SK-N-SH (cell line): Measurements from ENCODE around the gene ULBP2. TPM values are rescaled to one million over a fixed set of nuclear protein-coding genes. Genes with fewer than 3 reads are reported as not detected.

Experiments
- CTCF ChIA-PET: fragments of 300-600, 350-600 bp; formaldehyde crosslinking; extraction: SDS; loops from one replicate; lab custom pipeline; 2021; lab: Yijun Ruan, JAX
- POLR2A ChIA-PET: fragments of 350-600 bp; sonication (Branson Sonifier 250); formaldehyde crosslinking; extraction: SDS; loops from one replicate; lab custom pipeline; 2020; ENCODE audit warnings: antibody characterized with exemption, inconsistent platforms; lab: Yijun Ruan, JAX
- DNase-seq: peaks from one replicate; pipeline ENCODE4 v3.0.0; 2012
- H2AFZ ChIP-seq: fragments of 200-600 bp; sonication (generic); 2 replicates; pipeline ENCODE4 v1.8.1; 2016; ENCODE audit warnings: antibody characterized with exemption, mild to moderate bottlenecking, low read depth
- H3F3A ChIP-seq: fragments of 200-600 bp; sonication (generic); replicated peaks from 2 replicates; pipeline ENCODE3; 2016; ENCODE audit warnings: antibody characterized with exemption, mild to moderate bottlenecking; ENCODE audit not compliant: insufficient read depth
- H3K27ac ChIP-seq, 2 experiments: fragments of 200-500 bp in 1 of 2; fragments of 200-600 bp in 1 of 2; sonication (Bioruptor generic) in 1 of 2; sonication (generic), shearing (Covaris generic) in 1 of 2; 2 replicates each; pipeline versions ENCODE4 v1.5.1 to v1.6.1; 2014 to 2016; ENCODE audit warnings: low read depth in 2 of 2, inconsistent platforms in 1 of 2, low read length in 1 of 2, mild to moderate bottlenecking in 1 of 2, mixed read lengths in 1 of 2
- H3K27me3 ChIP-seq: fragments of 200-600 bp; sonication (generic), shearing (Covaris generic); 2 replicates; pipeline ENCODE4 v1.6.1; 2016; ENCODE audit warnings: mixed run types; ENCODE audit not compliant: insufficient read depth
- H3K36me3 ChIP-seq, 2 experiments: fragments of 200-500 bp in 1 of 2; fragments of 200-600 bp in 1 of 2; sonication (Bioruptor generic) in 1 of 2; sonication (generic) in 1 of 2; replicated peaks in 1 of 2; 2 replicates each; pipeline versions ENCODE3 to v1.5.1; 2014 to 2016; ENCODE audit warnings: low read length in 1 of 2, mild to moderate bottlenecking in 1 of 2; ENCODE audit not compliant: insufficient read depth in 2 of 2, control insufficient read depth in 1 of 2
- H3K4me1 ChIP-seq, 2 experiments: fragments of 200-500 bp in 1 of 2; fragments of 200-600 bp in 1 of 2; sonication (Bioruptor generic) in 1 of 2; sonication (generic), shearing (Covaris generic) in 1 of 2; 2 replicates each; pipeline versions ENCODE4 v1.5.1 to v1.6.1; 2014 to 2016; ENCODE audit warnings: low read depth in 1 of 2, low read length in 1 of 2, mixed run types in 1 of 2; ENCODE audit not compliant: insufficient read depth in 2 of 2, control insufficient read depth in 1 of 2
- H3K4me2 ChIP-seq: fragments of 200-600 bp; sonication (generic), shearing (Covaris generic); 2 replicates; pipeline ENCODE4 v1.6.1; 2017; ENCODE audit warnings: mixed run types
- H3K4me3 ChIP-seq, 2 experiments: fragments of 200-500 bp in 1 of 2; fragments of 200-600 bp in 1 of 2; sonication (Bioruptor generic) in 1 of 2; sonication (generic), shearing (Covaris generic) in 1 of 2; 2 replicates each; pipeline versions ENCODE4 v1.5.1 to v1.8.1; 2014 to 2016; ENCODE audit warnings: low read depth in 2 of 2, inconsistent platforms in 1 of 2, low read length in 1 of 2, mild to moderate bottlenecking in 1 of 2, mixed read lengths in 1 of 2, moderate library complexity in 1 of 2
- H3K79me2 ChIP-seq: fragments of 200-600 bp; sonication (generic); 2 replicates; pipeline ENCODE4 v1.8.1; 2017; ENCODE audit warnings: mild to moderate bottlenecking; ENCODE audit not compliant: insufficient read depth
- H3K9ac ChIP-seq: fragments of 200-600 bp; sonication (generic); 2 replicates; pipeline ENCODE4 v1.6.1; 2017; ENCODE audit warnings: mixed run types
- H3K9me2 ChIP-seq: fragments of 200-600 bp; sonication (generic); 2 replicates; pipeline ENCODE4 v1.6.1; 2017; ENCODE audit warnings: mixed run types
- H3K9me3 ChIP-seq: fragments of 200-600 bp; sonication (generic); 2 replicates; pipeline ENCODE4 v1.6.1; 2017; ENCODE audit warnings: mixed run types, mild to moderate bottlenecking, moderate library complexity
- H4K20me1 ChIP-seq: fragments of 200-600 bp; sonication (generic); 2 replicates; pipeline ENCODE4 v1.6.1; 2017; ENCODE audit warnings: mild to moderate bottlenecking, mixed run types; ENCODE audit not compliant: insufficient read depth
- EP300 ChIP-seq, 2 experiments: IDR thresholded peaks; 2 replicates each; pipeline versions ENCODE4 v1.4.0 to v1.6.1; 2012; ENCODE audit warnings: borderline replicate concordance in 1 of 2, low read depth in 1 of 2, low read length in 1 of 2
- EZH2phosphoT487 ChIP-seq: fragments of 200-600 bp; sonication (generic); IDR thresholded peaks from 2 replicates; pipeline ENCODE4 v1.6.1; 2017; ENCODE audit warnings: low read depth, mixed run types, mild to moderate bottlenecking, antibody characterized with exemption, moderate library complexity, borderline replicate concordance
- FOSL2 ChIP-seq: IDR thresholded peaks from 2 replicates; pipeline ENCODE4 v1.4.0; 2012; ENCODE audit warnings: low read depth, mild to moderate bottlenecking, moderate library complexity, borderline replicate concordance
- FOXJ3 ChIP-seq: sonication (generic); formaldehyde crosslinking; IDR thresholded peaks from 2 replicates; pipeline ENCODE4 v1.5.1; 2020; ENCODE audit warnings: mild to moderate bottlenecking, missing genetic modification reagents
- IRF3 ChIP-seq: fragments of 150-350 bp; IDR thresholded peaks from 2 replicates; pipeline ENCODE4 v1.6.1; 2016; ENCODE audit warnings: mild to moderate bottlenecking, low read depth, low read length
- JUND ChIP-seq: IDR thresholded peaks from 2 replicates; pipeline ENCODE4 v1.4.0; 2012
- NRF1 ChIP-seq: IDR thresholded peaks from 2 replicates; pipeline ENCODE4 v1.6.1; 2012; ENCODE audit warnings: low read depth, mild to moderate bottlenecking, low read length
- RXRA ChIP-seq: IDR thresholded peaks from 2 replicates; pipeline ENCODE4 v1.4.0; 2012; ENCODE audit warnings: low read depth, mild to moderate bottlenecking, borderline replicate concordance
- SIN3A ChIP-seq: IDR thresholded peaks from 2 replicates; pipeline ENCODE4 v1.6.1; 2012; ENCODE audit warnings: low read depth, mild to moderate bottlenecking, low read length, moderate library complexity, borderline replicate concordance
- USF2 ChIP-seq: fragments of 150-350 bp; IDR thresholded peaks from 2 replicates; pipeline ENCODE4 v1.6.1; 2017; ENCODE audit warnings: antibody characterized with exemption, low read length, low read depth, borderline replicate concordance
- WGBS: methylation state at CpG from one replicate; pipeline ENCODE4 v1.1.6; 2017; ENCODE audit warnings: low lambda C conversion rate; 5-methylcytosine and 5-hydroxymethylcytosine counted together
- polyA plus RNA-seq, 3 experiments: library from polyadenylated mRNA; depleted of rRNA; stranded (reverse); fragments of >200 nt; gene quantifications; 2 replicates each; pipeline ENCODE4 v1.2.3, GENCODE V29; 2012
- TF ChIP-seq, protein P1 (sequence below): fragments of 200-600 bp; sonication (generic); IDR thresholded peaks from 2 replicates; pipeline ENCODE4 v1.6.1; 2017; ENCODE audit warnings: antibody characterized with exemption, mild to moderate bottlenecking, moderate library complexity

The ULBP2 gene
- polyA plus RNA-seq, 1 of the 3 experiments (the other 2 are of a cell fraction): 5.0 TPM

GRCh38 chr6:149985481-149985937, 43.7 kb downstream of the ULBP2 start (continued):
- no peak for TF ChIP-seq IRF3
- TF ChIP-seq, all 33 proteins: peak for 0

DNA sequence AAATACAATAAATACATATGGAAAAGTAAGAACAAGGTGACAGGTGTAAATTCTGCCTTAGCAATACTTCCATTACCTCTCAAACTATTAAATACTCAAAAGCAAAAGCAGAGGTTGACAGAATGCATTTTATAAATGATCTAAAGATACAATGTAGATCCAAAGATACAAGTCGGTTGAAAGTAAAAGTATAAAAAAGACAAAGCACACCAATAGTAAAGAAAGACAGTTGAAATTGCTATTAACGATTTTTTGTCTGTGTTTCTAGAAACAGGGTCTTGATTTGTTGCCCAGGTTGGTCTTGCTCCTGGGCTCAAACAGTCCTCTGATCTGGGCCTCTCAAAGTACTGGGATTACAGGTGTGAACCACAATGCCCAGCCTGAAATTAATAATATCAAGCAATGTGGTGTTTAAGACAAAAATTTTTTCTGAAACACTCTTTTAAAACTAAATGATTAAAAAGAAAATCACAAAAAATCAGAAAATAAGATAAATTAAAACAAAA, 45.8 kb downstream of the ULBP2 start:
- POLR2A ChIA-PET: no interaction called here
- no peak overlapping the region for H3K27ac ChIP-seq
- DNase-seq: no peak
- no peak overlapping the region for H3K4me2 ChIP-seq
- H3K27me3 ChIP-seq: peaks cover 84% of the 10 kb centered on the region
- H3F3A ChIP-seq: no peaks in the 10 kb centered on the region
- H3K9me2 ChIP-seq: no peaks in the 10 kb centered on the region
- no peak overlapping the region for H3K9ac ChIP-seq
- TF ChIP-seq JUND: no peak
- TF ChIP-seq RXRA: no peak
- TF ChIP-seq FOXJ3 (CRISPR knock-in tag): no peak
- no peak for TF ChIP-seq EP300 (IDR thresholded peaks at IDR 0.05; ENCODE audit: borderline replicate concordance in 1 of 2, low read depth in 1 of 2, low read length in 1 of 2)
- TF ChIP-seq NRF1: no peak
- no peak for TF ChIP-seq SIN3A
- no peak for TF ChIP-seq EZH2phosphoT487
- TF ChIP-seq, protein P1, sequence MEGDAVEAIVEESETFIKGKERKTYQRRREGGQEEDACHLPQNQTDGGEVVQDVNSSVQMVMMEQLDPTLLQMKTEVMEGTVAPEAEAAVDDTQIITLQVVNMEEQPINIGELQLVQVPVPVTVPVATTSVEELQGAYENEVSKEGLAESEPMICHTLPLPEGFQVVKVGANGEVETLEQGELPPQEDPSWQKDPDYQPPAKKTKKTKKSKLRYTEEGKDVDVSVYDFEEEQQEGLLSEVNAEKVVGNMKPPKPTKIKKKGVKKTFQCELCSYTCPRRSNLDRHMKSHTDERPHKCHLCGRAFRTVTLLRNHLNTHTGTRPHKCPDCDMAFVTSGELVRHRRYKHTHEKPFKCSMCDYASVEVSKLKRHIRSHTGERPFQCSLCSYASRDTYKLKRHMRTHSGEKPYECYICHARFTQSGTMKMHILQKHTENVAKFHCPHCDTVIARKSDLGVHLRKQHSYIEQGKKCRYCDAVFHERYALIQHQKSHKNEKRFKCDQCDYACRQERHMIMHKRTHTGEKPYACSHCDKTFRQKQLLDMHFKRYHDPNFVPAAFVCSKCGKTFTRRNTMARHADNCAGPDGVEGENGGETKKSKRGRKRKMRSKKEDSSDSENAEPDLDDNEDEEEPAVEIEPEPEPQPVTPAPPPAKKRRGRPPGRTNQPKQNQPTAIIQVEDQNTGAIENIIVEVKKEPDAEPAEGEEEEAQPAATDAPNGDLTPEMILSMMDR: no peak
- TF ChIP-seq FOSL2: no peak
- no peak for TF ChIP-seq USF2
- no peaks in the 10 kb centered on the region for H3K79me2 ChIP-seq
- 0 out of 2 replicates have a peak, but pooled peaks cover 7% of the 10 kb centered on the region for H3K9me3 ChIP-seq
- H4K20me1 ChIP-seq: no peaks in the 10 kb centered on the region
- H2AFZ ChIP-seq: no peak overlapping the region
- CTCF ChIA-PET: no interaction called here
- no peak overlapping the region for H3K4me3 ChIP-seq
- 12% methylated on average over 2 of the region's 2 CpGs for whole genome bisulfite sequencing
- H3K4me1 ChIP-seq: no peaks in the 10 kb centered on the region
- H3K36me3 ChIP-seq: no peaks in the 10 kb centered on the region
